ENCODE measurements around the gene AMELX. TPM values are rescaled to one million over a fixed set of nuclear protein-coding genes. Genes with fewer than 3 reads are reported as not detected.

The AMELX gene
- total and polyA plus RNA-seq, 2 of the 8 experiments (the other 6 are each of a cell fraction or from before 2014, with no cell fraction given): not detected

- TF ChIP-seq CHD7 (IDR thresholded peaks at IDR 0.05; ENCODE audit: insufficient replicate concordance, low read length) (no peak), NRF1 (IDR thresholded peaks at IDR 0.05; ENCODE audit: low read depth, low read length) (no peak), SP1 (IDR thresholded peaks at IDR 0.05; ENCODE audit: low read depth, low read length) (no peak), SUZ12 (IDR thresholded peaks at IDR 0.05; ENCODE audit: low read length) (no peak)
These were observed 27.9 kb upstream of the AMELX start (continued) for GRCh38 chrX:11265352-11265751.
